Sigmoid colon (tissue), 3 donors: Measurements from ENCODE around the gene PKHD1.

Experiments
- CTCF ChIP-seq, 4 experiments: fragments of 450-650 bp in 3 of 4; fragments of 200-600 bp in 1 of 4; IDR thresholded peaks; one replicate each; pipeline ENCODE4 v1.5.1; 2016 to 2019; ENCODE audit warnings: antibody characterized with exemption in 4 of 4, mild to moderate bottlenecking in 3 of 4, moderate library complexity in 2 of 4
- POLR2A ChIP-seq, 2 donors: fragments of 450-650 bp; IDR thresholded peaks; one replicate each; pipeline ENCODE4 v1.6.1; 2016; ENCODE audit warnings: antibody characterized with exemption in 2 of 2, mild to moderate bottlenecking in 2 of 2, moderate library complexity in 2 of 2

- TF ChIP-seq CTCF (IDR thresholded peaks at IDR 0.05) (no peak), POLR2A (IDR thresholded peaks at IDR 0.05) (no peak)
These were observed 15.0 kb upstream of the PKHD1 start for GRCh38 chr6:52102405-52102804.
